Heart right ventricle (tissue), 16 donors: Measurements from ENCODE around the gene STXBP5. TPM values are rescaled to one million over a fixed set of nuclear protein-coding genes. Genes with fewer than 3 reads are reported as not detected.

Source experiments
- ATAC-seq, 8 donors: fragments of 200-7000 bp; cut with Tn5 transposase; one replicate each; pipeline ENCODE4 v1.9.1; 2020; ENCODE audit warnings: mild to moderate bottlenecking in 8 of 8, moderate library complexity in 8 of 8, moderate number of reproducible peaks in 1 of 8
- DNase-seq, 2 donors: peaks; one replicate each; pipeline ENCODE4 v3.0.0-alpha.2; 2020
- H3K27ac ChIP-seq, 10 donors: fragments of 200-600 bp; sonication (generic) in 2 of 10; one replicate each; pipeline versions ENCODE4 v1.5.0 to v1.8.0; 2020 to 2022; ENCODE audit warnings: mild to moderate bottlenecking in 3 of 10
- H3K27me3 ChIP-seq, 7 donors: fragments of 200-600 bp; one replicate each; pipeline ENCODE4 v1.8.0; 2021 to 2022; ENCODE audit warnings: mild to moderate bottlenecking in 2 of 7
- H3K36me3 ChIP-seq, 9 donors: fragments of 200-600 bp; sonication (generic) in 1 of 9; one replicate each; pipeline versions ENCODE4 v1.5.0 to v1.8.0; 2020 to 2022; ENCODE audit warnings: mild to moderate bottlenecking in 2 of 9
- H3K4me1 ChIP-seq, 9 donors: fragments of 200-600 bp; sonication (generic) in 1 of 9; one replicate each; pipeline versions ENCODE4 v1.5.0 to v1.8.0; 2020 to 2022; ENCODE audit warnings: mild to moderate bottlenecking in 4 of 9
- H3K4me3 ChIP-seq, 10 donors: fragments of 200-600 bp; sonication (generic) in 2 of 10; one replicate each; pipeline versions ENCODE4 v1.5.0 to v1.8.0; 2020 to 2022; ENCODE audit warnings: mild to moderate bottlenecking in 7 of 10, moderate library complexity in 2 of 10
- H3K9me3 ChIP-seq, 11 donors: fragments of 200-600 bp in 10 of 11; sonication (generic) in 2 of 11; one replicate each; pipeline versions ENCODE4 v1.5.0 to v1.8.0; 2013 to 2022; ENCODE audit warnings: mild to moderate bottlenecking in 2 of 11, control low read depth in 1 of 11, moderate library complexity in 1 of 11
- WGBS, 2 donors: extraction: QIAGEN DNeasy Blood & Tissue Kit; methylation state at CpG; one replicate each; pipeline ENCODE4 v1.1.7; 2013; ENCODE audit warnings: inconsistent platforms in 1 of 2; 5-methylcytosine and 5-hydroxymethylcytosine counted together
- intact Hi-C, 10 donors: fragments of 100-400 bp; cut with DNase I; formaldehyde crosslinking; loops; one replicate each; pipeline versions ENCODE4 v1.11.1 to v1.14.2; 2022
- polyA plus RNA-seq, 2 donors: library from polyadenylated mRNA; stranded (reverse); fragments of 200-250 nt; gene quantifications; one replicate each; pipeline ENCODE4 v1.2.3, GENCODE V29; 2013
- total RNA-seq, 10 donors: library from RNA; stranded (reverse); fragmentation: NEBNext Ultra II Directional in 3 of 10; extraction: Animal tissue kit (Norgen Biotek cat#: 25700) in 3 of 10; gene quantifications; one replicate each; pipeline versions ENCODE4 v1.2.1 to v1.2.4, GENCODE V29; 2021 to 2023
- TF ChIP-seq, protein P1 (sequence below), 9 donors: fragments of 200-600 bp; sonication (generic) in 2 of 9; IDR thresholded peaks; one replicate each; pipeline versions ENCODE4 v1.5.0 to v1.8.0; 2021 to 2022; ENCODE audit warnings: antibody characterized with exemption in 9 of 9, mild to moderate bottlenecking in 5 of 9, moderate library complexity in 1 of 9
- donor health status: Arrhythmogenic right ventricular cardiomyopathy.
- donor health status: ischemic (EF 13 %, LVEDD 7.1; RV severe dilation, severe dysfunction).
- donor health status: healthy with polysubstance abuse.
- donor health status: DM: no; HTN: yes; CAD: no.
- donor health status: DM: no; HTN: no; CAD: no.
- donor health status: ischemic (EF 25% LVEDD 6.9; RV normal size, moderate dysfunction).
- donor health status: ischemic (EF 25% LVEDD 5.7; RV mildly dilated, moderate dysfunction).
- donor health status: healthy.
- donor health status: DM: yes; HTN: yes; CAD: no.
- donor health status: Ischemic cardiomyopathy.
- donor health status: ischemic (EF 35%, LVEDD 5.7; RV mildly dilated, moderate dysfunction).
- donor health status: nonischemic (EF 11% LVEDD 7.7; RV severe dilation, severe dysfunction).
- donor health status: DM: yes; HTN: yes; CAD: no.
- donor health status: PGD.
- donor health status: ischemic (EF 29% LVEDD 5.4; RV normal size, mild dysfunction).
- donor health status: nonischemic (EF 23%, LVEDD 6.1; RV moderate dilation, normal function).

STXBP5 gene
- total and polyA plus RNA-seq, 12 donors: 2.8 to 23.2 (median 13.4) TPM

DNA sequence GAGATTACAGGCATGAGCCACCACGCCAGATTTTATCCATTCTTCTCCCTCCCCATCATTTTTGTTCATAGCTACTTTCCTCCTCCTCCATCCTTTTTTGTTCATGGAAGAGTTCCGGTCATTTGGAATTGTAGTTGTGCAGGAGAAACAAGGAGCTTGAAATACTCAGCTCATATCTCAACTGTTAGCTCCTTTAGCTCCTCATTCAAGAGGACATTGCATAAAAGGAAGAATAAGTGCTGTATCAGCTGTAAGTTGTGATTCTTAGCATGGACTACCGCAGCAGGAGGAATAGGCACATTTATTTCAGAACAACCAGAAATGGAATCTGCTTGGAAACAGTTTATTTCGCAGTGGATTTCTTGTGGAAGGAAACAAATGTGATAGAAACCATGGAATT, 7.6 kb downstream of the STXBP5 start:
- H3K9me3 ChIP-seq: no peaks in the 10 kb centered on the region
- TF ChIP-seq, protein P1, sequence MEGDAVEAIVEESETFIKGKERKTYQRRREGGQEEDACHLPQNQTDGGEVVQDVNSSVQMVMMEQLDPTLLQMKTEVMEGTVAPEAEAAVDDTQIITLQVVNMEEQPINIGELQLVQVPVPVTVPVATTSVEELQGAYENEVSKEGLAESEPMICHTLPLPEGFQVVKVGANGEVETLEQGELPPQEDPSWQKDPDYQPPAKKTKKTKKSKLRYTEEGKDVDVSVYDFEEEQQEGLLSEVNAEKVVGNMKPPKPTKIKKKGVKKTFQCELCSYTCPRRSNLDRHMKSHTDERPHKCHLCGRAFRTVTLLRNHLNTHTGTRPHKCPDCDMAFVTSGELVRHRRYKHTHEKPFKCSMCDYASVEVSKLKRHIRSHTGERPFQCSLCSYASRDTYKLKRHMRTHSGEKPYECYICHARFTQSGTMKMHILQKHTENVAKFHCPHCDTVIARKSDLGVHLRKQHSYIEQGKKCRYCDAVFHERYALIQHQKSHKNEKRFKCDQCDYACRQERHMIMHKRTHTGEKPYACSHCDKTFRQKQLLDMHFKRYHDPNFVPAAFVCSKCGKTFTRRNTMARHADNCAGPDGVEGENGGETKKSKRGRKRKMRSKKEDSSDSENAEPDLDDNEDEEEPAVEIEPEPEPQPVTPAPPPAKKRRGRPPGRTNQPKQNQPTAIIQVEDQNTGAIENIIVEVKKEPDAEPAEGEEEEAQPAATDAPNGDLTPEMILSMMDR (IDR thresholded peaks at IDR 0.05): no peak
- peaks cover 0 to 7% (median 0%) of the 10 kb centered on the region in 9 donors for H3K36me3 ChIP-seq
- H3K4me1 ChIP-seq: peaks cover 0 to 31% (median 19%) of the 10 kb centered on the region in 9 donors
- WGBS, 2 donors: 97 to 98% methylated on average over 4 of the region's 4 CpGs
- ATAC-seq: no peak
- H3K27me3 ChIP-seq: no peaks in the 10 kb centered on the region
- no peak overlapping the region for H3K27ac ChIP-seq
- no peak overlapping the region for H3K4me3 ChIP-seq
- intact Hi-C loops: no loop called here
- DNase-seq: no peak

DNA sequence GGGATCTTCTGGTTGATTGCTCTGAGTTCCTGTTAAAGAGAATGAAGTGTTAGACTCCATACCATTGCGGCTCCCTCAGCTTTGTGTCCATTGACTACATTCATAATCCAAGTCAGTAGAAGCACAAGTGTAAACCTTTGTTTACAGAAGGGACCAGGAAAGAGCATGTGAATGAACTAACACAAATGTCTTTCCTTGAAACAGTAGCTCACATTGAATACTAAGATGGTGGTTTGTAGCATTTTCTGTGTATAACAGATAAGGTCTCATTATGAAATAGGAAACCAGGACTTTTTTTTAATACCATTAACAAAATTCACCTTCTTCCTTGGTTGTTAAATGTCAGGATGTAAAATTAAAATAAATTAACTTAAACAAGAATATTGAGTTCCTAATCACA, 8.4 kb downstream of the STXBP5 start:
- peaks cover 0 to 7% (median 0%) of the 10 kb centered on the region in 9 donors for H3K36me3 ChIP-seq
- H3K27me3 ChIP-seq: no peaks in the 10 kb centered on the region
- H3K4me1 ChIP-seq: peaks cover 0 to 28% (median 16%) of the 10 kb centered on the region in 9 donors
- DNase-seq (no peak), ATAC-seq (no peak)
- H3K27ac ChIP-seq: no peak overlapping the region
- TF ChIP-seq, protein P1 (IDR thresholded peaks at IDR 0.05): no peak
- 97 to 100% methylated on average over 1 of the region's 1 CpG for WGBS, 2 donors
- intact Hi-C loops: no loop called here
- H3K9me3 ChIP-seq: no peaks in the 10 kb centered on the region
- H3K4me3 ChIP-seq: no peak overlapping the region

DNA sequence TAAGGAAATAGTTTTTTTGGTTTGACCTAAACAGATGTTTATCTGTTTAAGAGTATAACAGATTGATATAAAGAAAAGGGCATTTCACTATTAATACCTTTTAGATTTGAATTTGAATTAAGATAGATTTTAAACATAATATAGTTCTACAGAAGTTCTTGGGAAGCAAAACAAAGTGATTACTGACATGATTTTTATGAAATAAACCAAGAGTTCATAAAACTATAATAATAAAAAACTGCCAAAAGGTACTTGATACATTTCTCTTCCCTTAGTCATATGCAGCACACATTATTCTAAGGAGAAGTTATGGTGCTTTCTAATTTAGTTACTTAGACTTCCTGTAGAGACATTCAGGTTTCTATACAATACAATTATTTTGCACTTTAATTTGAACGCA, 9.6 kb downstream of the STXBP5 start:
- WGBS, 2 donors: 48 to 49% methylated on average over 1 of the region's 1 CpG
- intact Hi-C loops: no loop called here
- no peaks in the 10 kb centered on the region for H3K9me3 ChIP-seq
- ATAC-seq: no peak
- TF ChIP-seq, protein P1 (IDR thresholded peaks at IDR 0.05): no peak
- no peak for DNase-seq
- peaks cover 0 to 13% (median 0%) of the 10 kb centered on the region in 9 donors for H3K36me3 ChIP-seq
- H3K4me1 ChIP-seq: peaks cover 0 to 19% (median 6%) of the 10 kb centered on the region in 9 donors
- H3K4me3 ChIP-seq: no peak overlapping the region
- no peaks in the 10 kb centered on the region for H3K27me3 ChIP-seq
- no peak overlapping the region for H3K27ac ChIP-seq

DNA sequence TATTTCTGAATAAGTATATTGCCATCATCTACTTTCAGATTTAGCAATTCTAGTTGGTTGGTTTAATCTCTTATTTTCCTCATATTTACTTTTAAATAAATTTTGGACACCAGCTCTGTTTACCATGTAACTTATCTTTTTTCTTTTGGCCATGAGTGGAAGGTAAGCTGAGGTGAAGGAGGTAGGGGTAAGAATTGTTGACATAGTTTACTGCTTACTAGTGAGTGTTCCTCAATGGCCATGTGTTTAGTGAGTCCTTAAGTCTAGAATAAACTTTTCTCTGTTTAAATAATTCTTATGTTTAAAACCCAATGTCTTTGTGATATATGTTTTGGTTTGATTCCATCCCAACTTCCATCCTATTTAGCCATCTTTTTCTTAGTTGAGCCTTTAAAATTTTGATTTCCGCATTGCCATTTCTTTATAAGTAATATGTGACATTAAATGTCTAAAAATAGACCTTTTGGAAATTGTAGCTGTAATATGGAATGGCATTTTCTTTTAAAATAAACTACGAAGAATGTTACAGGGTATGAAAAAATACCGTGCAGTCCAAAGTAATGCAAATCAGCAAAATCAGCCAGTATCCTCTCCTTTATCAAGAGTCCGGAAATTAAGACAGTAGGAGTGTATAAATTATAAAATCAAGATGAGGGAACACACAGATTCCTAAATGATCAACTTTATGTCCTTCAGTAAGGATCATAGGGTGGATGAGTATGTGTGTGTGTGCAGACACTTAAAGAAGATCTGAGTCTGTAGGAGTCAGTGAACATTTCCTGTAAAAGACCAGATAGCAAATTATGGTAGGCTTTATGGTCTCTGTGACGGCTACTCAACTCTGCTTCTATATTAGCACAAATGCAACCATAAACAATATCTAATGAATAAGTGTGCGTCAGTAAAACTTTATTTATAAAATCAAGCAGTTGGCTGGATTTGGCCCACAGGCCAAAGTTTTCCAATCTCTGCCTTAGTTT, 10.3 kb downstream of the STXBP5 start:
- no peak for ATAC-seq
- intact Hi-C loops: no loop called here
- 96% methylated on average over 6 of the region's 6 CpGs for WGBS, 2 donors
- Histone ChIP-seq H3K4me1 (peaks cover 0 to 14% (median 5%) of the 10 kb centered on the region in 9 donors), H3K27ac (no peak overlapping the region), H3K27me3 (no peaks in the 10 kb centered on the region), H3K4me3 (no peak overlapping the region), H3K36me3 (peaks cover 0 to 16% (median 0%) of the 10 kb centered on the region in 9 donors), H3K9me3 (no peaks in the 10 kb centered on the region)
- DNase-seq: no peak
- TF ChIP-seq, protein P1 (IDR thresholded peaks at IDR 0.05): no peak
